ENCODE measurements around the gene DCC.

The DCC gene

GRCh38 chr18:52605345-52605744 is 265.3 kb downstream of the DCC start:
- DNase-seq (ENCODE audit: low spot score): no peak

GRCh38 chr18:52607985-52608384 is 268.0 kb downstream of the DCC start:
- DNase-seq (ENCODE audit: low spot score): no peak

- DNase-seq (ENCODE audit: low spot score): peak; percentile 0
Observed at GRCh38 chr18:52610451-52611115, 270.6 kb downstream of the DCC start.

GRCh38 chr18:52612406-52612805 is 272.4 kb downstream of the DCC start:
- no peak for DNase-seq (ENCODE audit: low spot score)

GRCh38 chr18:52615321-52615720 is 275.3 kb downstream of the DCC start:
- no peak for DNase-seq (ENCODE audit: low spot score)

GRCh38 chr18:52615943-52616342 is 275.9 kb downstream of the DCC start:
- no peak for DNase-seq (ENCODE audit: low spot score)

- DNase-seq (ENCODE audit: low spot score): peak; percentile 1
Observed at GRCh38 chr18:52617931-52618330, 277.9 kb downstream of the DCC start.

GRCh38 chr18:52620926-52621439 is 281.0 kb downstream of the DCC start:
- no peak for DNase-seq (ENCODE audit: low spot score)

GRCh38 chr18:52624702-52625101 is 284.7 kb downstream of the DCC start:
- DNase-seq (ENCODE audit: low spot score): no peak

- DNase-seq (ENCODE audit: low spot score): no peak
Observed at GRCh38 chr18:52636536-52636935, 296.5 kb downstream of the DCC start.

GRCh38 chr18:52648201-52648600 is 308.2 kb downstream of the DCC start:
- no peak for DNase-seq (ENCODE audit: low spot score)

GRCh38 chr18:52652391-52652790 is 312.4 kb downstream of the DCC start:
- no peak for DNase-seq (ENCODE audit: low spot score)

- DNase-seq (ENCODE audit: low spot score): no peak
Observed at GRCh38 chr18:52657043-52657805, 317.2 kb downstream of the DCC start.

- no peak for DNase-seq (ENCODE audit: low spot score)
Observed at GRCh38 chr18:52667463-52668065, 327.6 kb downstream of the DCC start.

GRCh38 chr18:52670896-52671295 is 330.9 kb downstream of the DCC start:
- DNase-seq (ENCODE audit: low spot score): peak; percentile 20

GRCh38 chr18:52678034-52678433 is 338.0 kb downstream of the DCC start:
- no peak for DNase-seq (ENCODE audit: low spot score)

GRCh38 chr18:52678551-52678950 is 338.6 kb downstream of the DCC start:
- DNase-seq (ENCODE audit: low spot score): no peak

GRCh38 chr18:52679354-52679753 is 339.4 kb downstream of the DCC start:
- no peak for DNase-seq (ENCODE audit: low spot score)

GRCh38 chr18:52682260-52682659 is 342.3 kb downstream of the DCC start:
- no peak for DNase-seq (ENCODE audit: low spot score)

- no peak for DNase-seq (ENCODE audit: low spot score)
Observed at GRCh38 chr18:52685316-52685715, 345.3 kb downstream of the DCC start.

GRCh38 chr18:52691841-52692240 is 351.8 kb downstream of the DCC start:
- no peak for DNase-seq (ENCODE audit: low spot score)

GRCh38 chr18:52694804-52695203 is 354.8 kb downstream of the DCC start:
- peak; percentile 1 for DNase-seq (ENCODE audit: low spot score)

- no peak for DNase-seq (ENCODE audit: low spot score)
Observed at GRCh38 chr18:52700116-52700515, 360.1 kb downstream of the DCC start.
